Activated CD8-positive, alpha-beta memory T cell treated with anti-CD3 and anti-CD28 coated beads, Interleukin-2, amount 50 U/mL, for 1 hour (primary cell): Measurements from ENCODE around the gene UBR2.
"Not testable (repeated sequence)": the region's sequence is repeated elsewhere in the genome, so short reads cannot be mapped to it uniquely, and the experiment has no call there.

ENCODE experiments used
- DNase-seq: peaks from one replicate; pipeline ENCODE4 v3.0.0-alpha.2; 2020; ENCODE audit errors: extremely low read depth

The UBR2 gene

GRCh38 chr6:42726485-42727086, 162.8 kb downstream of the UBR2 start:
- peak; percentile 65 for DNase-seq

DNA sequence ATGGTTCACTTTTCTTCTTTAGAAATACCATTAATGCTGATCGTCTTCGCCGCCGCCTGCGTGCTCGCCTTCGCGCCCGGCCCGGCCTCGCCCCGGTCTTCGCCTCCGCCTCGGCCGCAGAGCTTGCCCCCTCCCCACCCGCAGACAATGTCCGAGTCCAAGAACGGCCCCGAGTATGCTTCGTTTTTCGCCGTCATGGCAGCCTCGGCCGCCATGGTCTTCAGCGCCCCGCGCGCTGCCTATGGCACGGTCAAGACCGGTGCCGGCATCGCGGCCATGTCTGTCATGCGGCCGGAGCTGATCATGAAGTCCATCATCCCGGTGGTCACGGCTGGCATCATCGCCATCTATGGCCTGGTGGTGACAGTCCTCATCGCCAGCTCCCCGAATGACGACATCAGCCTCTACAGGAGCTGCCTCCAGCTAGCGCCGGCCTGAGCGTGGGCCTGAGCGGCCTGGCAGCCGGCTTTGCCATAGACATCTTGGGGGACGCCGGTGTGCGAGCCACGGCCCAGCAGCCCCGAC, 163.3 kb downstream of the UBR2 start:
- DNase-seq = no peak

- no peak for DNase-seq
These were observed 163.8 kb downstream of the UBR2 start for GRCh38 chr6:42727627-42728026.

- DNase-seq = no peak
These were observed 165.9 kb downstream of the UBR2 start for GRCh38 chr6:42729731-42730130.

GRCh38 chr6:42733867-42734481, 170.1 kb downstream of the UBR2 start:
- DNase-seq = not testable (repeated sequence)

GRCh38 chr6:42735976-42736375, 172.1 kb downstream of the UBR2 start:
- DNase-seq = no peak

DNA sequence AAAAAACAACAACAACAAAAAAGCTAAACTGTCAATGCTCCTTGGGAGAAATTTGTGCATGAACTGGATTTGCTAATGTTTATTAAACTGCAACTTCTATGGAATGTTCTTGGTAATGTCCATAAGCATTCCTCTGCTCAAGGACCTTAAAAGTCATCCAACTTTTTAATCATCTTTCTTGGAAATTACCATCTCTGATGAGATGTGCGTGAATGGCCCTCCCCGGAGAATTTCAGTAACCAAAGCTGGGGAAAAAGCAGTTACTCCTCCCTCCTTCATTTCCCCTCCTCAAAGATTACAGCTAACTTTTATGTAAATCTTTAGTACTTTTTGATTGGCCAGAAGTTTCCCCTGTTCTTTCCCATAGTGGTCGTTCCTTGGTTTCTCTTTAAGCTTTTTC, 176.9 kb downstream of the UBR2 start:
- no peak for DNase-seq

- no peak for DNase-seq
These were observed 178.5 kb downstream of the UBR2 start for GRCh38 chr6:42742116-42742894.
